GM19397 (cell line): ENCODE data around the gene AKR1B15.
"Not testable (repeated sequence)": the region's sequence is repeated elsewhere in the genome, so short reads cannot be mapped to it uniquely, and the experiment has no call there.

ENCODE experiments used
- ATAC-seq: cut with Tn5 transposase; IDR thresholded peaks from one replicate; pipeline ENCODE4 v1.9.1; 2021; ENCODE audit warnings: mild to moderate bottlenecking, moderate library complexity; ENCODE audit not compliant: unreplicated experiment

The AKR1B15 gene

GRCh38 chr7:134532180-134532953 lies 16.5 kb upstream of the AKR1B15 start:
- ATAC-seq: no peak

GRCh38 chr7:134532954-134533218 lies 16.0 kb upstream of the AKR1B15 start:
- ATAC-seq: no peak

- no peak for ATAC-seq
Measured at GRCh38 chr7:134533288-134533771, 15.6 kb upstream of the AKR1B15 start.

GRCh38 chr7:134534633-134535032 lies 14.3 kb upstream of the AKR1B15 start:
- ATAC-seq: no peak

GRCh38 chr7:134535272-134535918 lies 13.5 kb upstream of the AKR1B15 start:
- no peak for ATAC-seq

GRCh38 chr7:134535919-134536299 lies 13.0 kb upstream of the AKR1B15 start:
- ATAC-seq: no peak

- not testable (repeated sequence) for ATAC-seq
Measured at GRCh38 chr7:134536558-134536957, 12.4 kb upstream of the AKR1B15 start.

- ATAC-seq: not testable (repeated sequence)
Measured at GRCh38 chr7:134537273-134537781, 11.6 kb upstream of the AKR1B15 start.

GRCh38 chr7:134539380-134540004 lies 9.4 kb upstream of the AKR1B15 start:
- no peak for ATAC-seq

- ATAC-seq: not testable (repeated sequence)
Measured at GRCh38 chr7:134541501-134542194, 7.3 kb upstream of the AKR1B15 start.

GRCh38 chr7:134542195-134542771 lies 6.6 kb upstream of the AKR1B15 start:
- ATAC-seq: no peak

- ATAC-seq: no peak
Measured at GRCh38 chr7:134545380-134545779, 3.5 kb upstream of the AKR1B15 start.

- no peak for ATAC-seq
Measured at GRCh38 chr7:134545918-134546317, 3.0 kb upstream of the AKR1B15 start.

GRCh38 chr7:134546955-134547354 lies 2.0 kb upstream of the AKR1B15 start:
- ATAC-seq: no peak

GRCh38 chr7:134547397-134548054 lies 1.4 kb upstream of the AKR1B15 start:
- ATAC-seq: peak; percentile 64

GRCh38 chr7:134549366-134549765 lies 456 bp downstream of the AKR1B15 start:
- ATAC-seq: no peak

- ATAC-seq: no peak
Measured at GRCh38 chr7:134552105-134552504, 3.2 kb downstream of the AKR1B15 start.

GRCh38 chr7:134553976-134554375 lies 5.1 kb downstream of the AKR1B15 start:
- no peak for ATAC-seq

- no peak for ATAC-seq
Measured at GRCh38 chr7:134554417-134554966, 5.6 kb downstream of the AKR1B15 start.

- ATAC-seq: no peak
Measured at GRCh38 chr7:134557391-134557790, 8.5 kb downstream of the AKR1B15 start.
